ENCODE data around the gene LMAN2.
"Not testable (repeated sequence)": the region's sequence is repeated elsewhere in the genome, so short reads cannot be mapped to it uniquely, and the experiment has no call there.

Gene LMAN2

GRCh38 chr5:177362610-177363507 lies 11.4 kb upstream of the LMAN2 start:
- DNase-seq, result peak; percentile 45

GRCh38 chr5:177362292-177362609 lies 10.8 kb upstream of the LMAN2 start:
- no peak for DNase-seq

GRCh38 chr5:177361418-177362291 lies 10.2 kb upstream of the LMAN2 start:
- DNase-seq, result no peak

- not testable (repeated sequence) for DNase-seq
Observed at GRCh38 chr5:177360740-177361139, 9.3 kb upstream of the LMAN2 start.

- DNase-seq, result no peak
Observed at GRCh38 chr5:177359860-177360259, 8.4 kb upstream of the LMAN2 start.

- DNase-seq, result no peak
Observed at GRCh38 chr5:177359451-177359851, 8.0 kb upstream of the LMAN2 start.

- DNase-seq, result no peak
Observed at GRCh38 chr5:177358370-177358819, 6.9 kb upstream of the LMAN2 start.

GRCh38 chr5:177357459-177358351 lies 6.2 kb upstream of the LMAN2 start, which contains the start of gene RGS14:
TSS of gene RGS14 (plus strand) at chr5:177357924. CDS start at chr5:177358025, 101 bp downstream.
- peak; percentile 35 for DNase-seq

GRCh38 chr5:177357146-177357458 lies 5.6 kb upstream of the LMAN2 start:
- no peak for DNase-seq

- DNase-seq, result no peak
Observed at GRCh38 chr5:177356746-177357145, 5.3 kb upstream of the LMAN2 start.

GRCh38 chr5:177355868-177356168 lies 4.3 kb upstream of the LMAN2 start:
- DNase-seq, result no peak

- DNase-seq, result no peak
Observed at GRCh38 chr5:177355162-177355867, 3.8 kb upstream of the LMAN2 start.

- DNase-seq, result no peak
Observed at GRCh38 chr5:177354711-177355110, 3.2 kb upstream of the LMAN2 start.

- no peak for DNase-seq
Observed at GRCh38 chr5:177354256-177354655, 2.8 kb upstream of the LMAN2 start.

- DNase-seq, result no peak
Observed at GRCh38 chr5:177353093-177353492, 1.6 kb upstream of the LMAN2 start.

GRCh38 chr5:177350776-177351391 lies 584 bp downstream of the LMAN2 start:
- DNase-seq, result no peak

GRCh38 chr5:177349762-177350161 lies 1.7 kb downstream of the LMAN2 start:
- DNase-seq, result no peak

GRCh38 chr5:177349362-177349647 lies 2.2 kb downstream of the LMAN2 start:
- no peak for DNase-seq

- no peak for DNase-seq
Observed at GRCh38 chr5:177347699-177348098, 3.8 kb downstream of the LMAN2 start.

- DNase-seq, result no peak
Observed at GRCh38 chr5:177346820-177347219, 4.6 kb downstream of the LMAN2 start.

GRCh38 chr5:177344891-177345290 lies 6.6 kb downstream of the LMAN2 start:
- DNase-seq, result no peak

- DNase-seq, result no peak
Observed at GRCh38 chr5:177343777-177344176, 7.7 kb downstream of the LMAN2 start.
